Measurements from ENCODE around the gene PCDH9.

DNA sequence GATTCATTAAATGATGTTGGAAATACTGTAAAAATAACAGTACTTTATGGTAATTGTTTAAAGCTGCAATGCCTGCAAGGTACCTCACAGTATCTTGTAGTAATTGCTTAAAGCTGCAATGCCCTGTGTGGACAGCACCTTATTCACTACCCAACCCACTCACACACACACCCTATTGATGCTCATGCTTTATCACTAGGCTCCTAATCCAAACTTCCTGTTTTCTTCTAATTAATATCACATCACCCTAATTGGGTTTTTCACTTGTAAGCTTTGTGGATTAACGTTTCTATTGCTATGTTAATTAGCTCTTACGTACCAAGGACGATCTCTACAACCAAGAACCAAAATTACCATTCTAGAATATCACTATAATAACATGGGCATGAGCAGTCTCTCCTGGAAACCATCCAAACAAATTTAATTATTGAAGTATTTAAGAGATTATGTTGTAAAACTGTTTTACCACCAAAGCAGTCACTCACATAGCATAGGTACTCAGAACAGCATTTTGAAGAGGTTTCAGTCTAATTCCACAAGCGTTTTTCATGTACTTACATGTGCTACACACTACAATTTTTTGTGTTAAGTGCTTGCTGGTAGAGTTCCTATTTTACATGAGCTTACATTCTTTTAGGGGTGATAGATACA is 303.8 kb downstream of the PCDH9 start:
- TF ChIP-seq POLR2A (IDR thresholded peaks at IDR 0.05) (no peak), EP300 (IDR thresholded peaks at IDR 0.05) (no peak)
- TF ChIP-seq, protein P1, sequence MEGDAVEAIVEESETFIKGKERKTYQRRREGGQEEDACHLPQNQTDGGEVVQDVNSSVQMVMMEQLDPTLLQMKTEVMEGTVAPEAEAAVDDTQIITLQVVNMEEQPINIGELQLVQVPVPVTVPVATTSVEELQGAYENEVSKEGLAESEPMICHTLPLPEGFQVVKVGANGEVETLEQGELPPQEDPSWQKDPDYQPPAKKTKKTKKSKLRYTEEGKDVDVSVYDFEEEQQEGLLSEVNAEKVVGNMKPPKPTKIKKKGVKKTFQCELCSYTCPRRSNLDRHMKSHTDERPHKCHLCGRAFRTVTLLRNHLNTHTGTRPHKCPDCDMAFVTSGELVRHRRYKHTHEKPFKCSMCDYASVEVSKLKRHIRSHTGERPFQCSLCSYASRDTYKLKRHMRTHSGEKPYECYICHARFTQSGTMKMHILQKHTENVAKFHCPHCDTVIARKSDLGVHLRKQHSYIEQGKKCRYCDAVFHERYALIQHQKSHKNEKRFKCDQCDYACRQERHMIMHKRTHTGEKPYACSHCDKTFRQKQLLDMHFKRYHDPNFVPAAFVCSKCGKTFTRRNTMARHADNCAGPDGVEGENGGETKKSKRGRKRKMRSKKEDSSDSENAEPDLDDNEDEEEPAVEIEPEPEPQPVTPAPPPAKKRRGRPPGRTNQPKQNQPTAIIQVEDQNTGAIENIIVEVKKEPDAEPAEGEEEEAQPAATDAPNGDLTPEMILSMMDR (IDR thresholded peaks at IDR 0.05): no peak

Measured in suprapubic skin (tissue), 3 donors.